ENCODE data around the gene DMBT1. TPM values are rescaled to one million over a fixed set of nuclear protein-coding genes. Genes with fewer than 3 reads are reported as not detected.

Gene DMBT1
- total RNA-seq, 6 experiments from 2014 or later = 0.06 to 0.20 TPM; not detected in 4

DNA sequence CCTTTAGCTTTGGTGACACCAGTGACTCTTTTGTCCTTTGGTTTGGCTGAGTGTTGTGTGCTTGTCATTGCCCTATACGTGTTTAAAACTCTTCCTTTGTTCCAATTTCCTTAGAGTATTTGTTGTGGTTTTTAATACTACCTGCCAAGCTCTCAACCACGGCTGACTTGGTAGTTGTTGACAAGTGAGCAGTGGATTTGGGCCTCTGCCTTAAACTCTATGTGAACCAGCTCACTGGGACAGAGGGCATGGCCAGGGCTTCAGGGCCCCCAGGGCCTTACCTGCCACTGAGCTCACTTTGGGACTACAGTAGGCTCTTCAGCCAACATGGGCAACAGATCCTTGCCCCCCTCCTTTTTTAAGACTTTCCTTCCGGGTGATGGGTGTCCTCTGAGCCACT, 9.6 kb upstream of the DMBT1 start:
- ATAC-seq (peak in 1 of 4 donors; percentile 28), DNase-seq (no peak)
- H3K27me3 ChIP-seq = no peaks in the 10 kb centered on the region
- H3K36me3 ChIP-seq = no peaks in the 10 kb centered on the region
- intact Hi-C loops (cut with DNase I) = no loop called here
- 22% methylated on average over 1 of the region's 3 CpGs for WGBS (ENCODE audit: insufficient coverage, low coverage, low lambda C conversion rate, missing lambda C conversion rate)
- H3K4me3 ChIP-seq = no peak overlapping the region
- no peaks in the 10 kb centered on the region for H3K4me1 ChIP-seq
- H3K27ac ChIP-seq = no peak overlapping the region
- TF ChIP-seq, protein P1, sequence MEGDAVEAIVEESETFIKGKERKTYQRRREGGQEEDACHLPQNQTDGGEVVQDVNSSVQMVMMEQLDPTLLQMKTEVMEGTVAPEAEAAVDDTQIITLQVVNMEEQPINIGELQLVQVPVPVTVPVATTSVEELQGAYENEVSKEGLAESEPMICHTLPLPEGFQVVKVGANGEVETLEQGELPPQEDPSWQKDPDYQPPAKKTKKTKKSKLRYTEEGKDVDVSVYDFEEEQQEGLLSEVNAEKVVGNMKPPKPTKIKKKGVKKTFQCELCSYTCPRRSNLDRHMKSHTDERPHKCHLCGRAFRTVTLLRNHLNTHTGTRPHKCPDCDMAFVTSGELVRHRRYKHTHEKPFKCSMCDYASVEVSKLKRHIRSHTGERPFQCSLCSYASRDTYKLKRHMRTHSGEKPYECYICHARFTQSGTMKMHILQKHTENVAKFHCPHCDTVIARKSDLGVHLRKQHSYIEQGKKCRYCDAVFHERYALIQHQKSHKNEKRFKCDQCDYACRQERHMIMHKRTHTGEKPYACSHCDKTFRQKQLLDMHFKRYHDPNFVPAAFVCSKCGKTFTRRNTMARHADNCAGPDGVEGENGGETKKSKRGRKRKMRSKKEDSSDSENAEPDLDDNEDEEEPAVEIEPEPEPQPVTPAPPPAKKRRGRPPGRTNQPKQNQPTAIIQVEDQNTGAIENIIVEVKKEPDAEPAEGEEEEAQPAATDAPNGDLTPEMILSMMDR (IDR thresholded peaks at IDR 0.05) = no peak
- TF ChIP-seq POLR2A (IDR thresholded peaks at IDR 0.05) = no peak
- no peaks in the 10 kb centered on the region for H3K9me3 ChIP-seq

DNA sequence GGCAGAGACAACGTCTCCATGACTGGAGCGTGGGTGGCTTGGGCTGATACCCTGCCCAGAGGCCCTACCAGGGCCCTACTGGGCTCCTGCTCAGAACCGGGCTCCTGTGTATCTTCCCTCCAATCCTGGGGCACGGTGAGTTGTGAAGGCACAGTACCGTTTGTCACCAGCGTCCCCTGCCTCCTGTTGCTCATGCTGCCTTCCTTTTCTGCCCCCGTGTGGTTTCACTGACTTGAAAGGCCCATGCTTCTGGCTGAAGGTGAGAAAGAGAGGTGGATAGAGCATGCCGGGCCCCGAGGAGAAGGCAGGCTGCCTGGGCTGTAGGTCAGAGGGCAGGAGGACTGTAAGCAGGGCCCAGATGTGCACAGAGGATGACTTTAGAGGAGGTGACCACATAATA, 9.1 kb upstream of the DMBT1 start:
- TF ChIP-seq, protein P1 (IDR thresholded peaks at IDR 0.05) = no peak
- no peak for TF ChIP-seq POLR2A (IDR thresholded peaks at IDR 0.05)
- intact Hi-C loops (cut with DNase I) = no loop called here
- H3K9me3 ChIP-seq = no peaks in the 10 kb centered on the region
- H3K4me1 ChIP-seq = no peaks in the 10 kb centered on the region
- 43% methylated on average over 5 of the region's 9 CpGs for WGBS (ENCODE audit: insufficient coverage, low coverage, low lambda C conversion rate, missing lambda C conversion rate)
- ATAC-seq (peak in 2 of 4 donors; percentile 18 to 29), DNase-seq (no peak)
- no peaks in the 10 kb centered on the region for H3K27me3 ChIP-seq
- no peak overlapping the region for H3K4me3 ChIP-seq
- no peak overlapping the region for H3K27ac ChIP-seq
- H3K36me3 ChIP-seq = no peaks in the 10 kb centered on the region

DNA sequence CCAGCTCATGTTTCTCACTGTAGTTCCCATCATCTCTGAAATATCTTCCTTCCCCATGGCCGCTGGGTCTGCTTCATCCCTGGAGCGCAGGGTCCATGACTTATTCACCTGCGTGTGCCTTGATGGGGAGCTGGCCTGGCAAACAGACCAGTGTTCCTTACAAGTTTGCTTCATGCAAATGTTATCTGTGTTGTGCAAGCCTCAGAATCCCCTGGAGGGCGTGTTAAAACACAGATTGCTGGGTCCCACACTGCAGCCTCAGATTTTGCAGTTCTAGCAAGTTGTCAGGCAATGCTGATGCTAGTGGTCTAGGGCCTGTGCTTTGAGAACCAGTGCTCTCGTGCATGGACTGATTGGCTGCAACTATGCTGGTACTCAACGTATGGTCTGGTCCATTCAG, 7.2 kb upstream of the DMBT1 start:
- no peaks in the 10 kb centered on the region for H3K36me3 ChIP-seq
- no peak overlapping the region for H3K27ac ChIP-seq
- no peak for TF ChIP-seq POLR2A (IDR thresholded peaks at IDR 0.05)
- TF ChIP-seq, protein P1 (IDR thresholded peaks at IDR 0.05) = no peak
- no peaks in the 10 kb centered on the region for H3K4me1 ChIP-seq
- no peaks in the 10 kb centered on the region for H3K27me3 ChIP-seq
- DNase-seq = peak in 1 of 3 donors; percentile 13
- ATAC-seq = no peak
- no peak overlapping the region for H3K4me3 ChIP-seq
- WGBS (ENCODE audit: insufficient coverage, low coverage, low lambda C conversion rate, missing lambda C conversion rate) = 92% methylated on average over 4 of the region's 6 CpGs
- no peaks in the 10 kb centered on the region for H3K9me3 ChIP-seq
- intact Hi-C loops (cut with DNase I) = no loop called here

DNA sequence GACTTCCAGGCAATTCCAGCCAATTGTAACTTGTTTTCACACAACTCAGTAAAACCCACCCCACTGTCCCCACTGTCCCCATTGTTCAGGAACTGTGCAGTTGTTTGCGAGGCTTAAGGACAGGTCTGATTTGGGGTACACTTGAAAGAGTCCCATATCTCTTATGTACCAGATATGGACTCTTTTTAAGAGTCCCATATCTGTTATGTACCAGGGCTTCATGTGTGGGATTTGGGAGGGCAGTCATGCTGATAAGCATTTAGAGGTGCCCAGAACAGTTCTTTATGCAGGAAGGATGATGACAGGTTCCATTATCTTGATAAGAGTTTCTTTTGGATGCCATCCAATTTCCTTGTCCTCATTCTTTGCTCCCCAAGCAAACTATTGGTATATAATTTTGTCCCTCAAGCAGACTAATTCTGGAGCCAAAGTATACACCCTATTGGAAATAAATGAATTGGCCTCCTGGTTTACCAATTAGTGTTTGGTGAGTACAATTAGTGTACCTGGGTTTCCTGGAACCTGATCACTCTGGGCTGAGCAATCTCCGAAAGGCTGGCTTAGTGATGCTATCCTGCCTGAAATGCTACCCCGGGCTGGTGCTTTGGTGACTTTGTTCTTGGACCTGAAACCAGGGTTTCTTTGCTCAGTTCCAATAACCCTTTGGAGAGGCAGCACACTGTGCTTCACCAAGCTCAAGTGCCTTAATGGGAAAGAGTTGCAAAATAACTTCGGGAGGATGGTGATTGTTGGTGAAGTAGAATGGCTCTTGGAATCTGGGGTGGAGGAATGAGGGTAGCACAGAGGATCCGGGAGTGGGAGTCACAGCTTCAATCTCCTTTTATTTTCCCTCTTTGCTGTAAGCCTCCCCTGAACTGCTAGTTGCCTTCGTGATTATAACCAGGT, 6.2 kb upstream of the DMBT1 start:
- ATAC-seq (no peak), DNase-seq (no peak)
- Histone ChIP-seq H3K9me3 (no peaks in the 10 kb centered on the region), H3K27ac (no peak overlapping the region), H3K27me3 (no peaks in the 10 kb centered on the region), H3K36me3 (no peaks in the 10 kb centered on the region), H3K4me3 (no peak overlapping the region), H3K4me1 (no peaks in the 10 kb centered on the region)
- TF ChIP-seq, protein P1 (IDR thresholded peaks at IDR 0.05) = no peak
- no peak for TF ChIP-seq POLR2A (IDR thresholded peaks at IDR 0.05)
- WGBS (ENCODE audit: insufficient coverage, low coverage, low lambda C conversion rate, missing lambda C conversion rate) = 72% methylated on average over 4 of the region's 6 CpGs
- intact Hi-C loops (cut with DNase I) = no loop called here

Data from right lobe of liver (tissue), 6 donors.